Heart left ventricle (tissue), 16 donors: Measurements from ENCODE around the gene SYNJ1. TPM values are rescaled to one million over a fixed set of nuclear protein-coding genes. Genes with fewer than 3 reads are reported as not detected.

Source experiments
- ATAC-seq, 4 donors: fragments of 200-7000 bp; cut with Tn5 transposase; one replicate each; pipeline ENCODE4 v1.9.1; 2020 to 2022; ENCODE audit warnings: moderate library complexity in 4 of 4, mild to moderate bottlenecking in 3 of 4, moderate number of reproducible peaks in 1 of 4
- DNase-seq, 5 donors: peaks; one replicate each; pipeline ENCODE4 v3.0.0-alpha.2; 2020
- H3K27ac ChIP-seq, 12 donors: fragments of 200-600 bp; sonication (generic) in 4 of 12; one replicate each; pipeline versions ENCODE4 v1.5.0 to v1.8.0; 2016 to 2022; ENCODE audit warnings: mild to moderate bottlenecking in 2 of 12
- H3K27me3 ChIP-seq, 9 donors: fragments of 200-600 bp; sonication (generic) in 2 of 9; one replicate each; pipeline versions ENCODE4 v1.5.1 to v1.8.0; 2016 to 2022; ENCODE audit warnings: mild to moderate bottlenecking in 3 of 9
- H3K36me3 ChIP-seq, 9 donors: fragments of 200-600 bp; sonication (generic) in 2 of 9; one replicate each; pipeline versions ENCODE4 v1.5.0 to v1.8.0; 2018 to 2022; ENCODE audit warnings: mild to moderate bottlenecking in 2 of 9
- H3K4me1 ChIP-seq, 12 donors: fragments of 200-600 bp; sonication (generic) in 4 of 12; one replicate each; pipeline versions ENCODE4 v1.5.0 to v1.8.0; 2016 to 2022; ENCODE audit warnings: mild to moderate bottlenecking in 3 of 12
- H3K4me3 ChIP-seq, 12 donors: fragments of 200-600 bp; sonication (generic) in 4 of 12; one replicate each; pipeline versions ENCODE4 v1.5.0 to v1.8.0; 2017 to 2022; ENCODE audit warnings: mild to moderate bottlenecking in 9 of 12, moderate library complexity in 4 of 12
- H3K9me3 ChIP-seq, 12 donors: fragments of 200-600 bp; sonication (generic) in 4 of 12; one replicate each; pipeline versions ENCODE4 v1.5.0 to v1.8.0; 2016 to 2022; ENCODE audit warnings: mild to moderate bottlenecking in 1 of 12
- CTCF ChIP-seq, 12 donors: fragments of 200-600 bp; sonication (generic) in 4 of 12; IDR thresholded peaks; one replicate each; pipeline versions ENCODE4 v1.5.0 to v1.8.0; 2018 to 2022; ENCODE audit warnings: antibody characterized with exemption in 12 of 12, mild to moderate bottlenecking in 5 of 12
- POLR2A ChIP-seq, 2 donors: fragments of 450-650 bp; IDR thresholded peaks; one replicate each; pipeline ENCODE4 v1.6.1; 2017; ENCODE audit warnings: antibody characterized with exemption in 2 of 2, mild to moderate bottlenecking in 2 of 2, moderate library complexity in 2 of 2
- WGBS, 4 donors: extraction: QIAGEN DNeasy Blood & Tissue Kit in 2 of 4; methylation state at CpG; one replicate each; pipeline versions ENCODE4 v1.1.5 to v1.1.7; 2013 to 2018; 5-methylcytosine and 5-hydroxymethylcytosine counted together
- intact Hi-C, 10 donors: fragments of 100-400 bp; cut with DNase I; formaldehyde crosslinking; loops; one replicate each; pipeline versions ENCODE4 v1.11.1 to v1.14.2; 2022
- polyA plus RNA-seq, 2 donors: library from polyadenylated mRNA; stranded (reverse); fragments of 200-250 nt; gene quantifications; one replicate each; pipeline ENCODE4 v1.2.3, GENCODE V29; 2013
- total RNA-seq, 9 donors: library from RNA; depleted of rRNA in 2 of 9; stranded (reverse); fragments of >200 nt in 2 of 9; fragmentation: NEBNext Ultra II Directional in 3 of 9; extraction: Animal tissue kit (Norgen Biotek cat#: 25700) in 3 of 9; gene quantifications; one replicate each; pipeline versions ENCODE4 v1.1.0 to v1.2.4, GENCODE V29; 2016 to 2023
- donor health status: ischemic (EF 13 %, LVEDD 7.1; RV severe dilation, severe dysfunction).
- donor health status: healthy with polysubstance abuse.
- donor health status: DM: no; HTN: yes; CAD: no.
- donor health status: DM: no; HTN: no; CAD: no.
- donor health status: ischemic (EF 25% LVEDD 6.9; RV normal size, moderate dysfunction).
- donor health status: ischemic (EF 25% LVEDD 5.7; RV mildly dilated, moderate dysfunction).
- donor health status: healthy.
- donor health status: DM: yes; HTN: yes; CAD: no.
- donor health status: ischemic (EF 35%, LVEDD 5.7; RV mildly dilated, moderate dysfunction).
- donor health status: nonischemic (EF 11% LVEDD 7.7; RV severe dilation, severe dysfunction).
- donor health status: DM: yes; HTN: yes; CAD: no.
- donor health status: PGD.
- donor health status: ischemic (EF 29% LVEDD 5.4; RV normal size, mild dysfunction).
- donor health status: nonischemic (EF 23%, LVEDD 6.1; RV moderate dilation, normal function).

The SYNJ1 gene
- total and polyA plus RNA-seq, 11 donors = 4.1 to 17.4 (median 10.3) TPM

- WGBS, 4 donors = 95 to 98% (median 97%) methylated on average over 9 of the region's 9 CpGs
- Histone ChIP-seq H3K4me1 (no peaks in the 10 kb centered on the region), H3K27me3 (no peaks in the 10 kb centered on the region), H3K4me3 (no peak overlapping the region), H3K27ac (no peak overlapping the region), H3K36me3 (peaks cover 0 to 83% (median 69%) of the 10 kb centered on the region in 9 donors), H3K9me3 (no peaks in the 10 kb centered on the region)
- DNase-seq (no peak), ATAC-seq (no peak)
- TF ChIP-seq CTCF (IDR thresholded peaks at IDR 0.05) (no peak), POLR2A (IDR thresholded peaks at IDR 0.05) (no peak)
- intact Hi-C loops = loop anchor here in 1 of 10 donors (10.0 kb wide), 1 partner anchor 166 kb away; no protein-coding TSS in a partner anchor
Observed at GRCh38 chr21:32658524-32658923, 69.3 kb downstream of the SYNJ1 start.

- DNase-seq (no peak), ATAC-seq (peak in 1 of 4 donors; percentile 36)
- no peaks in the 10 kb centered on the region for H3K27me3 ChIP-seq
- intact Hi-C loops = loop anchor here in 7 of 10 donors (2.0 to 10.0 kb wide), 3 partner anchors 171 to 174 kb away; no protein-coding TSS in a partner anchor
- H3K4me3 ChIP-seq = no peak overlapping the region
- H3K9me3 ChIP-seq = no peaks in the 10 kb centered on the region
- no peak overlapping the region for H3K27ac ChIP-seq
- peaks cover 0 to 97% (median 77%) of the 10 kb centered on the region in 9 donors for H3K36me3 ChIP-seq
- TF ChIP-seq CTCF (IDR thresholded peaks at IDR 0.05) (peak; percentile 31 to 57 (median 50)), POLR2A (IDR thresholded peaks at IDR 0.05) (no peak)
- WGBS, 4 donors = 83 to 93% (median 91%) methylated on average over 2 of the region's 2 CpGs
- no peaks in the 10 kb centered on the region for H3K4me1 ChIP-seq
Observed at GRCh38 chr21:32653326-32653901, 74.4 kb downstream of the SYNJ1 start.

- Histone ChIP-seq H3K36me3 (peaks cover 0 to 94% (median 80%) of the 10 kb centered on the region in 9 donors), H3K4me3 (no peak overlapping the region), H3K27me3 (no peaks in the 10 kb centered on the region), H3K27ac (no peak overlapping the region), H3K4me1 (no peaks in the 10 kb centered on the region), H3K9me3 (no peaks in the 10 kb centered on the region)
- intact Hi-C loops = no loop called here
- DNase-seq (no peak), ATAC-seq (no peak)
- TF ChIP-seq POLR2A (IDR thresholded peaks at IDR 0.05) = no peak
- TF ChIP-seq CTCF (IDR thresholded peaks at IDR 0.05) = no peak
Observed at GRCh38 chr21:32648165-32648564, 79.6 kb downstream of the SYNJ1 start.

GRCh38 chr21:32645261-32646182 is 82.3 kb downstream of the SYNJ1 start:
- H3K9me3 ChIP-seq = no peaks in the 10 kb centered on the region
- DNase-seq (no peak), ATAC-seq (no peak)
- intact Hi-C loops = no loop called here
- H3K4me3 ChIP-seq = no peak overlapping the region
- peaks cover 0 to 95% (median 80%) of the 10 kb centered on the region in 9 donors for H3K36me3 ChIP-seq
- WGBS, 4 donors = 78 to 81% (median 78%) methylated on average over 19 of the region's 19 CpGs
- H3K27me3 ChIP-seq = no peaks in the 10 kb centered on the region
- TF ChIP-seq POLR2A (IDR thresholded peaks at IDR 0.05) (no peak), CTCF (IDR thresholded peaks at IDR 0.05) (no peak)
- H3K4me1 ChIP-seq = no peaks in the 10 kb centered on the region
- H3K27ac ChIP-seq = no peak overlapping the region
